HG03520 (cell line): ENCODE measurements around the gene NFATC3.
A peak's percentile ranks its signal among the peaks of the same experiment; 100 is the strongest.

Source experiments
- ATAC-seq: cut with Tn5 transposase; IDR thresholded peaks from one replicate; pipeline ENCODE4 v1.9.1; 2021; ENCODE audit warnings: mild to moderate bottlenecking, moderate library complexity; ENCODE audit not compliant: unreplicated experiment

NFATC3 gene

GRCh38 chr16:68085259-68086071 is at the start of gene NFATC3:
Gene NFATC3 (plus strand): TSS chr16:68085370. CDS start chr16:68085682, 312 bp downstream.
- ATAC-seq = peak; percentile 52

- ATAC-seq = no peak
Observed at GRCh38 chr16:68037841-68038597, 47.2 kb upstream of the NFATC3 start.

GRCh38 chr16:68040506-68041288 is 44.5 kb upstream of the NFATC3 start:
- ATAC-seq = no peak

- no peak for ATAC-seq
Observed at GRCh38 chr16:68041783-68042182, 43.4 kb upstream of the NFATC3 start.

GRCh38 chr16:68046106-68046505 is 39.1 kb upstream of the NFATC3 start:
- ATAC-seq = no peak

GRCh38 chr16:68047987-68048386 is 37.2 kb upstream of the NFATC3 start:
- ATAC-seq = no peak

GRCh38 chr16:68049449-68049848 is 35.7 kb upstream of the NFATC3 start:
- no peak for ATAC-seq

- ATAC-seq = no peak
Observed at GRCh38 chr16:68055395-68055794, 29.8 kb upstream of the NFATC3 start.

- ATAC-seq = no peak
Observed at GRCh38 chr16:68059804-68060203, 25.4 kb upstream of the NFATC3 start.

GRCh38 chr16:68061396-68061795 is 23.8 kb upstream of the NFATC3 start:
- ATAC-seq = no peak

- ATAC-seq = no peak
Observed at GRCh38 chr16:68062910-68063393, 22.2 kb upstream of the NFATC3 start.

GRCh38 chr16:68064791-68065365 is 20.3 kb upstream of the NFATC3 start:
- no peak for ATAC-seq

GRCh38 chr16:68065716-68066305 is 19.4 kb upstream of the NFATC3 start:
- no peak for ATAC-seq

- no peak for ATAC-seq
Observed at GRCh38 chr16:68066763-68067162, 18.4 kb upstream of the NFATC3 start.

GRCh38 chr16:68068926-68069325 is 16.2 kb upstream of the NFATC3 start:
- no peak for ATAC-seq

GRCh38 chr16:68069511-68070248 is 15.5 kb upstream of the NFATC3 start:
- no peak for ATAC-seq

- ATAC-seq = no peak
Observed at GRCh38 chr16:68070249-68070730, 14.9 kb upstream of the NFATC3 start.

- no peak for ATAC-seq
Observed at GRCh38 chr16:68070806-68071517, 14.2 kb upstream of the NFATC3 start.

- no peak for ATAC-seq
Observed at GRCh38 chr16:68071518-68071901, 13.7 kb upstream of the NFATC3 start.
